ENCODE data around the gene AMZ1.

DNA sequence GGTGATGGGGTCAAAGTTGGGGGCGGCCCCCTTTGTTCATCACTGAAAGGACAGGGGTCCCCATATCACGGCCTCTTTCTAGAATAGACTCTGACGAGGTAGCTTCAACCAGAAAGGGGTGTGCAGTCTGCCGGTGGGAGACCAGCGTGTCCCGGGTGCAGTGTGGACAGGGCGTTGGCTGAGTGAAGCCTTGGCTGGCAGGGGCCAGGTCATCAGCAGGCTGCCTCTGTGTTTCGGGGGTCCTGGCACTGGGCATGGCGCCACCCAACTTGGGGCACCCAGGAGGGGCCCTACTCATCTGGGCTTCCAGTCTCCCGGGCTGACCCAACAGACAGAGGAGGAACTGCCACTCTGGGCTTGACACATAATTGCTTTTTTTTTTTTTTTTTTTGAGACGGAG lies 3.5 kb upstream of the AMZ1 start:
- TF ChIP-seq, protein P1, sequence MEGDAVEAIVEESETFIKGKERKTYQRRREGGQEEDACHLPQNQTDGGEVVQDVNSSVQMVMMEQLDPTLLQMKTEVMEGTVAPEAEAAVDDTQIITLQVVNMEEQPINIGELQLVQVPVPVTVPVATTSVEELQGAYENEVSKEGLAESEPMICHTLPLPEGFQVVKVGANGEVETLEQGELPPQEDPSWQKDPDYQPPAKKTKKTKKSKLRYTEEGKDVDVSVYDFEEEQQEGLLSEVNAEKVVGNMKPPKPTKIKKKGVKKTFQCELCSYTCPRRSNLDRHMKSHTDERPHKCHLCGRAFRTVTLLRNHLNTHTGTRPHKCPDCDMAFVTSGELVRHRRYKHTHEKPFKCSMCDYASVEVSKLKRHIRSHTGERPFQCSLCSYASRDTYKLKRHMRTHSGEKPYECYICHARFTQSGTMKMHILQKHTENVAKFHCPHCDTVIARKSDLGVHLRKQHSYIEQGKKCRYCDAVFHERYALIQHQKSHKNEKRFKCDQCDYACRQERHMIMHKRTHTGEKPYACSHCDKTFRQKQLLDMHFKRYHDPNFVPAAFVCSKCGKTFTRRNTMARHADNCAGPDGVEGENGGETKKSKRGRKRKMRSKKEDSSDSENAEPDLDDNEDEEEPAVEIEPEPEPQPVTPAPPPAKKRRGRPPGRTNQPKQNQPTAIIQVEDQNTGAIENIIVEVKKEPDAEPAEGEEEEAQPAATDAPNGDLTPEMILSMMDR (conservative IDR thresholded peaks at IDR 0.05 in 1 of 2, IDR thresholded peaks at IDR 0.05 in 1 of 2; ENCODE audit: low read depth in 1 of 2, low read length in 2 of 2): no peak
- TF ChIP-seq EZH2 (IDR thresholded peaks at IDR 0.05; ENCODE audit: low read length, missing control alignments): no peak
